ENCODE data around the gene FLNB. TPM values are rescaled to one million over a fixed set of nuclear protein-coding genes. Genes with fewer than 3 reads are reported as not detected.

The FLNB gene
- total RNA-seq, 2 donors from 2014 or later = 212 to 221 TPM

DNA sequence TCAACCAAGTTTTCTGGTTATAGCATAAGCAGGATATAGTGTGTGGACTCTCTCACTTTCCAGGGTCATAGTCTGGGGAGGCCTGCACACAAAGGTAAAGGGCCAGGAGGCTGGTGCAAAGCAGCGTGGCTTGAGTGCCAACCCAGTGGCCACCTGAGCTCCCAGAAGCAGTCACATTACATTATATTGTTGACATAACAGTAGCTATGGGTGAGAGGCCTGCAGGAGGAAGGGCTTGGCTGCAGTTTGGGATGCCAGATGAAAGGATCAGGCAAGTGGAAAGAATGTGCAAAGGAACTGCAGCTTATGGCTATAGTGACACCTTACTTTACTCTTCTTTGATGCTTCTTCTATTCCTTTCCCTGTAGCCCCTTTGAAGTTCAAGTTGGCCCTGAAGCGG is 96.5 kb downstream of the FLNB start:
- H3K36me3 Mint-ChIP-seq (ENCODE audit: low read depth) = peaks cover 94% of the 10 kb centered on the region
- H3K27ac Mint-ChIP-seq = peak overlapping the region; percentile 21
- H3K27me3 ChIP-seq (ENCODE audit: control insufficient read depth, insufficient read depth, low read length, poor library complexity, severe bottlenecking) = no peaks in the 10 kb centered on the region
- no peaks in the 10 kb centered on the region for H3K4me1 ChIP-seq (ENCODE audit: control insufficient read depth, insufficient read depth, low read length)
- H3K36me3 ChIP-seq (ENCODE audit: control insufficient read depth, insufficient read depth, low read length) = peaks cover 96% of the 10 kb centered on the region
- WGBS, 2 experiments (ENCODE audit: insufficient coverage in 1 of 2, insufficient read length in 1 of 2) = 98 to 100% methylated on average over 2 of the region's 2 CpGs
- no peak overlapping the region for H3K9ac ChIP-seq (ENCODE audit: extremely low read depth, low read length, poor library complexity, severe bottlenecking)
- DNase-seq = no peak
- no peaks in the 10 kb centered on the region for H3K9me3 ChIP-seq (ENCODE audit: control insufficient read depth, low read length)
- H3K27me3 Mint-ChIP-seq (ENCODE audit: insufficient read depth) = no peaks in the 10 kb centered on the region
- H3K4me3 Mint-ChIP-seq = no peak overlapping the region
- no peaks in the 10 kb centered on the region for H3K9me3 Mint-ChIP-seq
- TF ChIP-seq, protein P1, sequence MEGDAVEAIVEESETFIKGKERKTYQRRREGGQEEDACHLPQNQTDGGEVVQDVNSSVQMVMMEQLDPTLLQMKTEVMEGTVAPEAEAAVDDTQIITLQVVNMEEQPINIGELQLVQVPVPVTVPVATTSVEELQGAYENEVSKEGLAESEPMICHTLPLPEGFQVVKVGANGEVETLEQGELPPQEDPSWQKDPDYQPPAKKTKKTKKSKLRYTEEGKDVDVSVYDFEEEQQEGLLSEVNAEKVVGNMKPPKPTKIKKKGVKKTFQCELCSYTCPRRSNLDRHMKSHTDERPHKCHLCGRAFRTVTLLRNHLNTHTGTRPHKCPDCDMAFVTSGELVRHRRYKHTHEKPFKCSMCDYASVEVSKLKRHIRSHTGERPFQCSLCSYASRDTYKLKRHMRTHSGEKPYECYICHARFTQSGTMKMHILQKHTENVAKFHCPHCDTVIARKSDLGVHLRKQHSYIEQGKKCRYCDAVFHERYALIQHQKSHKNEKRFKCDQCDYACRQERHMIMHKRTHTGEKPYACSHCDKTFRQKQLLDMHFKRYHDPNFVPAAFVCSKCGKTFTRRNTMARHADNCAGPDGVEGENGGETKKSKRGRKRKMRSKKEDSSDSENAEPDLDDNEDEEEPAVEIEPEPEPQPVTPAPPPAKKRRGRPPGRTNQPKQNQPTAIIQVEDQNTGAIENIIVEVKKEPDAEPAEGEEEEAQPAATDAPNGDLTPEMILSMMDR (conservative IDR thresholded peaks at IDR 0.05) = no peak
- peaks cover 13% of the 10 kb centered on the region for H3K4me1 Mint-ChIP-seq
- H3K27ac ChIP-seq (ENCODE audit: low read depth, low read length) = no peak overlapping the region
- no peak overlapping the region for H3K4me3 ChIP-seq (ENCODE audit: low read length)

DNA sequence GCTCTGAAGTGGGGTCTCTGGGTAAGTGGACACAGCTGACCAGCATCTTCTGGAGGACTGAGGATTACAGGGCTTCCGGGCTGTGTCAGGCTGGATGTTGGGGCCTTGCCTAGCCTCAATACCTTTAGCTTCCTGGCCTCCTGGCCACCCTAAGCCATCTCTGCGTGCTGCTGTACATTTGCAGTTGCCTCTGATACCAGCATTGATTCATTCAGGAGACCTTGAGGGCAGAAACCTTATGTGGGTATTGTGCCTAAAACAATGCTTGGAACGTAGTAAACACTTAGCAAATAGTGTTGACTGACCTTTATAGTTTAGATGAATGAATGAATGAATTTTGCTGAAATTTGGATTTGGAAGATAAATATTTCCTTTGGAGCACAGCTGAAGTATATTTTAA is 97.0 kb downstream of the FLNB start:
- Histone ChIP-seq H3K27ac (ENCODE audit: low read depth, low read length) (no peak overlapping the region), H3K9ac (ENCODE audit: extremely low read depth, low read length, poor library complexity, severe bottlenecking) (no peak overlapping the region), H3K36me3 (ENCODE audit: control insufficient read depth, insufficient read depth, low read length) (peaks cover 97% of the 10 kb centered on the region), H3K4me3 (ENCODE audit: low read length) (no peak overlapping the region), H3K27me3 (ENCODE audit: control insufficient read depth, insufficient read depth, low read length, poor library complexity, severe bottlenecking) (no peaks in the 10 kb centered on the region), H3K9me3 (ENCODE audit: control insufficient read depth, low read length) (no peaks in the 10 kb centered on the region), H3K4me1 (ENCODE audit: control insufficient read depth, insufficient read depth, low read length) (no peaks in the 10 kb centered on the region)
- TF ChIP-seq, protein P1 (conservative IDR thresholded peaks at IDR 0.05) = no peak
- peaks cover 13% of the 10 kb centered on the region for H3K4me1 Mint-ChIP-seq
- H3K36me3 Mint-ChIP-seq (ENCODE audit: low read depth) = peaks cover 94% of the 10 kb centered on the region
- 91 to 100% methylated on average over 3 of the region's 3 CpGs for WGBS, 2 experiments (ENCODE audit: insufficient coverage in 1 of 2, insufficient read length in 1 of 2)
- no peak overlapping the region for H3K4me3 Mint-ChIP-seq
- no peak for DNase-seq
- H3K9me3 Mint-ChIP-seq = no peaks in the 10 kb centered on the region
- no peak overlapping the region for H3K27ac Mint-ChIP-seq
- no peaks in the 10 kb centered on the region for H3K27me3 Mint-ChIP-seq (ENCODE audit: insufficient read depth)

DNA sequence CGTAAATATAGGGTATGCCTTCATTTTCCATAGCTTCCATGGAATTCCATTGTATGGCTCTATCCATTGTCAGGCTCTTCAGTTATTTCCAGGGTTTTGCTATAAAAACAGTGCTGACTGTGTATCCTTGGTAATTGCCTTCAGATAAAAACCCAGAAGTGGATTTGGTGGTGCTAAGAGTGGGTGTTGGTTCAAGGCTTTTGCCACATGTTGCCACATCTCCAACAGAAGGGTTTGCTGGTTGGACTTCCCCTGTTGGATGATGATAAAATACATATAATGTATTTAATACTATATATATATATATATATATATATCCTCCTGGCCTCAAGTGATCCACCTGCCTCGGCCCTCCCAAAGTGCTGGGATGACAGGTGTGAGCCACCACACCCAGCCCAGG is 97.8 kb downstream of the FLNB start:
- no peaks in the 10 kb centered on the region for H3K4me1 ChIP-seq (ENCODE audit: control insufficient read depth, insufficient read depth, low read length)
- no peak overlapping the region for H3K4me3 ChIP-seq (ENCODE audit: low read length)
- H3K36me3 Mint-ChIP-seq (ENCODE audit: low read depth) = peaks cover 95% of the 10 kb centered on the region
- H3K27ac ChIP-seq (ENCODE audit: low read depth, low read length) = no peak overlapping the region
- H3K9ac ChIP-seq (ENCODE audit: extremely low read depth, low read length, poor library complexity, severe bottlenecking) = no peak overlapping the region
- H3K4me1 Mint-ChIP-seq = peaks cover 15% of the 10 kb centered on the region
- no peaks in the 10 kb centered on the region for H3K9me3 Mint-ChIP-seq
- H3K4me3 Mint-ChIP-seq = no peak overlapping the region
- TF ChIP-seq, protein P1 (conservative IDR thresholded peaks at IDR 0.05) = no peak
- no peak for DNase-seq
- 94% methylated on average over 1 of the region's 2 CpGs; no CpG with 5 or more reads in 1 of the 2 experiments for WGBS, 2 experiments (ENCODE audit: insufficient coverage in 1 of 2, insufficient read length in 1 of 2)
- H3K27me3 ChIP-seq (ENCODE audit: control insufficient read depth, insufficient read depth, low read length, poor library complexity, severe bottlenecking) = no peaks in the 10 kb centered on the region
- no peak overlapping the region for H3K27ac Mint-ChIP-seq
- no peaks in the 10 kb centered on the region for H3K27me3 Mint-ChIP-seq (ENCODE audit: insufficient read depth)
- H3K36me3 ChIP-seq (ENCODE audit: control insufficient read depth, insufficient read depth, low read length) = peaks cover 95% of the 10 kb centered on the region
- H3K9me3 ChIP-seq (ENCODE audit: control insufficient read depth, low read length) = no peaks in the 10 kb centered on the region
